HepG2 (cell line): ENCODE results near the gene RCE1. TPM values are rescaled to one million over a fixed set of nuclear protein-coding genes. Genes with fewer than 3 reads are reported as not detected.

Experiments
- ARNTL ChIP-seq: sonication (generic); formaldehyde crosslinking; IDR thresholded peaks from 2 replicates; pipeline ENCODE4 v1.4.0; 2020; ENCODE audit warnings: mild to moderate bottlenecking, missing genetic modification reagents
- CBFB ChIP-seq: sonication (generic); formaldehyde crosslinking; IDR thresholded peaks from 2 replicates; pipeline ENCODE4 v1.4.0; 2020; ENCODE audit warnings: missing genetic modification reagents
- E2F1 ChIP-seq: sonication (generic); formaldehyde crosslinking; IDR thresholded peaks from 2 replicates; pipeline ENCODE4 v1.5.0; 2020; ENCODE audit warnings: missing genetic modification reagents
- HMGXB3 ChIP-seq: sonication (generic); formaldehyde crosslinking; IDR thresholded peaks from 2 replicates; pipeline ENCODE4 v1.4.0; 2020; ENCODE audit warnings: missing genetic modification reagents, borderline replicate concordance
- HOXA3 ChIP-seq: sonication (generic); formaldehyde crosslinking; IDR thresholded peaks from 2 replicates; pipeline ENCODE4 v1.5.0; 2020; ENCODE audit warnings: missing genetic modification reagents
- IRF1 ChIP-seq: sonication (generic); formaldehyde crosslinking; IDR thresholded peaks from 2 replicates; pipeline ENCODE4 v1.4.0; 2020; ENCODE audit warnings: low read depth, mild to moderate bottlenecking, missing genetic modification reagents
- MEIS1 ChIP-seq: sonication (generic); formaldehyde crosslinking; IDR thresholded peaks from 2 replicates; pipeline ENCODE4 v1.9.0; 2021; ENCODE audit warnings: mild to moderate bottlenecking, missing genetic modification reagents, moderate library complexity, borderline replicate concordance
- RFXAP ChIP-seq: sonication (generic); formaldehyde crosslinking; IDR thresholded peaks from 2 replicates; pipeline ENCODE4 v1.4.0; 2020; ENCODE audit warnings: missing genetic modification reagents, borderline replicate concordance
- SRSF4 ChIP-seq: fragments of 200-400 bp; formaldehyde crosslinking; IDR thresholded peaks from one replicate; pipeline ENCODE4 v1.6.1; 2018; ENCODE audit warnings: mild to moderate bottlenecking, low read depth, low read length, moderate library complexity; ENCODE audit not compliant: poor library complexity, severe bottlenecking
- TAF1 ChIP-seq: sonication (generic); formaldehyde crosslinking; IDR thresholded peaks from 2 replicates; pipeline ENCODE4 v1.4.0; 2020; ENCODE audit warnings: missing genetic modification reagents
- THAP11 ChIP-seq: IDR thresholded peaks from 2 replicates; pipeline ENCODE4 v1.6.1; 2016; ENCODE audit warnings: missing biosample characterization, missing genetic modification reagents
- XBP1 ChIP-seq: sonication (generic); formaldehyde crosslinking; IDR thresholded peaks from 2 replicates; pipeline ENCODE4 v1.5.0; 2020; ENCODE audit warnings: missing genetic modification reagents
- YEATS2 ChIP-seq: sonication (generic); formaldehyde crosslinking; IDR thresholded peaks from 2 replicates; pipeline ENCODE4 v1.4.0; 2020; ENCODE audit warnings: missing genetic modification reagents, borderline replicate concordance
- YY1 ChIP-seq: IDR thresholded peaks from 2 replicates; pipeline ENCODE4 v1.6.1; 2011; ENCODE audit warnings: low read length, low read depth, moderate library complexity, mild to moderate bottlenecking; ENCODE audit not compliant: insufficient read depth, insufficient replicate concordance
- ZNF280B ChIP-seq: sonication (generic); formaldehyde crosslinking; IDR thresholded peaks from 2 replicates; pipeline ENCODE4 v1.5.0; 2020; ENCODE audit warnings: missing genetic modification reagents, mild to moderate bottlenecking, borderline replicate concordance
- ZNF501 ChIP-seq: sonication (generic); formaldehyde crosslinking; IDR thresholded peaks from 2 replicates; pipeline ENCODE4 v1.5.1; 2020; ENCODE audit warnings: mild to moderate bottlenecking, moderate library complexity, missing genetic modification reagents
- ZNF710 ChIP-seq: sonication (generic); formaldehyde crosslinking; IDR thresholded peaks from 2 replicates; pipeline ENCODE4 v1.5.0; 2020; ENCODE audit warnings: mild to moderate bottlenecking, missing genetic modification reagents, borderline replicate concordance
- polyA plus RNA-seq, 8 experiments: library from polyadenylated mRNA; depleted of rRNA in 3 of 8; stranded (reverse) in 7 of 8; unstranded in 1 of 8; fragments of >200 nt; fragmentation: Illumina TruSeq in 4 of 8; extraction: Trizol in 4 of 8; gene quantifications; 2 replicates each; pipeline versions ENCODE4 v1.2.1 to v1.2.3, GENCODE V29; 2011 to 2016; ENCODE audit warnings: low read depth in 4 of 8, missing spikeins in 1 of 8, mixed read lengths in 1 of 8; ENCODE audit not compliant: insufficient read depth in 1 of 8
- total RNA-seq, 5 experiments: library from RNA; depleted of rRNA; stranded (reverse); fragments of >200 nt; fragmentation: Illumina TruSeq; extraction: Trizol; gene quantifications; 2 replicates each; pipeline ENCODE4 v1.2.3, GENCODE V29; 2016; ENCODE audit warnings: low read depth in 1 of 5

Gene RCE1
- total and polyA plus RNA-seq, 2 of the 13 experiments (the other 11 are each of a cell fraction or from before 2014, with no cell fraction given): 22.2 to 22.4 TPM

GRCh38 chr11:66842896-66843775 lies at the start of gene RCE1 (continued):
- TF ChIP-seq HMGXB3 (CRISPR knock-in tag) (no peak), CBFB (CRISPR knock-in tag) (no peak; the same call in 1 of the 2 replicates), IRF1 (CRISPR knock-in tag) (no peak), TAF1 (CRISPR knock-in tag) (peak; percentile 71), HOXA3 (CRISPR knock-in tag) (peak; percentile 100), XBP1 (CRISPR knock-in tag) (no peak), ARNTL (no peak), RFXAP (CRISPR knock-in tag) (peak; percentile 74), ZNF501 (CRISPR knock-in tag) (peak; percentile 79), YEATS2 (CRISPR knock-in tag) (peak; percentile 39; the same call in 1 of the 2 replicates), ZNF280B (CRISPR knock-in tag) (peak; percentile 36; the same call in 1 of the 2 replicates), E2F1 (CRISPR knock-in tag) (0 out of 2 replicates have a peak, but pooled peaks have one; percentile 21), SRSF4 (peak; percentile 51), THAP11 (CRISPR knock-in tag) (peak; percentile 90), YY1 (peak; percentile 98), MEIS1 (CRISPR knock-in tag) (0 out of 2 replicates have a peak, but pooled peaks have one; percentile 25), ZNF710 (CRISPR knock-in tag) (0 out of 2 replicates have a peak, but pooled peaks have one; percentile 33)
